HG03378 (cell line): Measurements from ENCODE around the gene SAPCD2.
"Not testable (repeated sequence)": the region's sequence is repeated elsewhere in the genome, so short reads cannot be mapped to it uniquely, and the experiment has no call there.

Experiments
- ATAC-seq: cut with Tn5 transposase; IDR thresholded peaks from one replicate; pipeline ENCODE4 v1.9.1; 2021; ENCODE audit warnings: mild to moderate bottlenecking, moderate library complexity; ENCODE audit not compliant: unreplicated experiment

SAPCD2 gene

DNA sequence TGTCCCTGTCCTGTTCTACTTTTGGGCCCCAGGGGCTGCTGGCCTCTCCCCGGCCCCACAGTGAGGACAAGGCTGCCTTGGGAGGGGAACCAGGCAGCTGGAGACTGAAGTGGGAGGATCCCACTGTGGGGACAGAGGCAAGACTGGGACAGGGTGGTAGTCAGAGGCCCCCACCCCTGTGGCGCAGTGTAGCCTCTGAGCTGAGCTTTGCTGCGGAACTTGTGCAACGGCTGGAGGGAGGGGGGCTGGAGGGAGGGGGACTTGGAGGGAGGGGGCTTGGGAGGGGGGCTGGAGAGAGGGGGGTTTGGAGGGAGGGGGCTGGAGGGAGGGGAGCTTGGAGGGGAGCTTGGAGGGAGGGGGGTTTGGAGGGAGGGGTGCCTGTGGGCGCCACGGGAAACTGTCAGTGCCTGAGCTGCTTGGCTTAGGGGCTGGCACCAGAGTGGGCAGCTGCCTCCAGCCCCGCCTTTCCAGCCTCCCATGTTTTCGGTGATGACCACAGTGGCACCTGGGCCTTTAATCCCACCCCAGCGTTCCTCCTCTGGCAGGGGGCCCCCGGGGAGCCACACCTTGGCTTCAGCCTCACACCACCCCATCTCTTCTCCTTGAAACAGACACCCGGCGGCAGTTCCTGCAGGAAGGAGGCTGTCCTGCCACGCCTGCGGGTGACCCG lies 36.2 kb downstream of the SAPCD2 start:
- ATAC-seq: no peak

DNA sequence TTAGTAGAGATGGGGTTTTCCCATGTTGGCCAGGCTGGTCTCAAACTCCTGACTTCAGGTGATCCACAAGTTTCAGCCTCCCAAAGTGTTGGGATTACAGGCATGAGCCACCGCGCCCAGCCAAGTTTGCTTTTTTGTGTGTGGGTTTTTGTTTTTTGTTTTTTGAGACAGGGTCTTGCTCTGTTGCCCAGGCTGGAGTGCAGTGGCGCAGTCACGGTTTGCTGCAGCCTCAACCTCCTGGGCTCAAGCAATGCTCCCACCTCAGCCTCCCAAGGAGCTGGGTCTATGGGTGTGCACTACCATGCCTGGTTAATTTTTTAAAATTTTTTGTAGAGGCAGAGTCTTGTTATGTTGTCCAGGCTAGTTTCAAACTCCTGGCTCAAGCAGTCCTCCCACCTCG lies 36.9 kb downstream of the SAPCD2 start:
- not testable (repeated sequence) for ATAC-seq

DNA sequence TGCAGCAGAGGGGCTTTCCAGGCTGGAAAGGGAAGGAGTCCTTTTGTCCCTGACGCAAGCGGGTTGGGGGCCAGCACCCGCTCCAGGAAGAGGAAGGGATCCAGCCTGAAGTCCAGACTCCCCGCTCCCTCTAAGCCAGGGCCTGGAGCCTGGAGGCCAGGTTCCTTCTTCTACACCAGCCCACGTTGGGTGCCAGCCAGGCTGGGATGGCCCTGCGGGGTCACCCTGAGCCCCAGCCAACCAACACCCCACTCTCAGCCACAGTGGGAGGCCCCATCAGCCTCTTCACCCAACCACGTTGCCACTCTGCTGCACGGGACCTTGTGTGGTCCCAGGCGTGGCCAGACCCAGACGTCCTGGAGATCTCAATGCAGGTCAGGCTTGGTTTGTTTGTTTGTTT lies 37.5 kb downstream of the SAPCD2 start:
- no peak for ATAC-seq

DNA sequence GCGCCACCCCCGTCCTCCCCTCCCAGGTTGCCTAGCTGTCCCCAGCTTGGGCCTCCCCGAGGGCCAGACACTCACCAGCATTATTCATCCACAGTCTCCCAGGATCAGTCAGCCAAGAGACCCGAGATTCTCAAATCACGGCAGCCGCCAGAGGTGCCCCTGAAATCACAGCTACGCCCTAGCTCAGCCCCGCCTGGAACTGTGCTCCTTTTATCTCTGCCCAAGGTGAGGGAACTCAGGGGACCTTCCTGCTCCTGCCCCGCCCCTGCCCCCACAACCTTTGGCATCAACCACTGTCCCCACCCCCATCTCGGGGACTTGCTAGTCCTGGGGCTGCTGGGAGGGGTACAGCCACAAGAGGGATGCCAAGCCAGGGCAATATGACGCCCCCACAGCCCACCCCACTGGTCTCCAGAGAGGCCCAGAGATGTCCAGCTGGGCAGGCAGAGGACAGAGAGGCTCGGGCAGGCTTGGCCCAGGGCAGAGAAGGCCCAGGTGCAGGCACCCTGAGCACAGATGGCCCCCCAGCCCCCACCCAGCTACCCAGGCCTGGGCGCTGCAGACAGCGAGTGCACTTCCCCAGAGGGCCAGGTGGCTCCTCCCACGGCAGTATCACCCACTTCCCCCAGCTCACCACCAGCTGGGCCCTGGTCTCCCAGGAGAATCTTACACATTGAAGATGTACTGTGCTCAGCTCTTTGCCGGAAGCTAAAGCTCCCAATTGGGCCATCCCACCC lies 38.3 kb downstream of the SAPCD2 start, which contains the start of gene FUT7:
Gene FUT7 (minus strand): TSS at position 185 of the 737 bp plus-strand sequence. CDS start 97 bp downstream, at position 88.
- no peak for ATAC-seq

DNA sequence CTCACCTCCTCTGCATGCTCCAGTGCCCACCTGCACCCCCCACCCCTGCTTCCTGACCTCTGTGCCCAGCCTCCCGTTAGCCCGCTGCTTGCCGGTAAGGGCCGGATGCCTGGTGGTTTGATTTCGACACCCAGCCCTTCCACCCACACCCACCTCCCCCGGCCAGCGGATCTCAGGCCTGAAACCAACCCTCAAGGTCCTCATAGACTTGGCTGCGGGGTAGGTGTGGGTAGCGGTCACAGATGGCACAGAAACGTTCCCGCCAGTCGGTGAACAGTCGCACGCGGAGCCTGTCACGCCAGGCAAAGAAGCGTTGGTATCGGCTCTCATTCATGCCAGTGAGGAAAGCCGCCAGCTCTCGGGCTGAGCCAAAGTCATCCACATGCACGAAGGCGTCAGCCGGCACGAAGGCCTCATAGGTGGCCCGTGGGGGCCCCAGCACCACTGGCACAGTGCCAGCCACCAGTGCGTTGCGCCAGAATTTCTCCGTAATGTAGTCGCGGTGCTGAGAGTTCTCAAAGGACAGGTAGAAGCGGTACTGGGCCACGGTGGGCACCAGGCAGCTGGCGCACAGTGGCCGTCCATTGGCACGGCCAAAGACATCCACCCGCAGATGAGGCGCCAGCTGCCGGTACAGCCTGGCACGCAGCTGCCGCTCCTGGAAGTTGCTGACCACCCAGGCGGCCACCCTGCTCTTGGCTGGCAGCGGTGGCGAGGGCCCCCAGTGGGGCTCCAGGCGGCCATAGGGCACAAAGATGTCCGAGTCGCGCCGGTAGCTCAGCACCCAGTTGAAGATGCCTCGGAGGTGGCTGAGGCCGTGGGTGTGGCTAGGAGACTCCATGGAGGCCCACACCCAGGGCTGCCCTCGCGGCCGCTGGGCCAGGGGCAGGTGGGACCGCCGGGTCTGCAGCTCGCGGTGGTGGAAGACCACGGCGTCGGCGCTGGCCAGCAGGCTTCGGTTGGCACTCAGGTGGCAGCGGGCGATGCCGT lies 39.5 kb downstream of the SAPCD2 start:
- ATAC-seq: no peak

DNA sequence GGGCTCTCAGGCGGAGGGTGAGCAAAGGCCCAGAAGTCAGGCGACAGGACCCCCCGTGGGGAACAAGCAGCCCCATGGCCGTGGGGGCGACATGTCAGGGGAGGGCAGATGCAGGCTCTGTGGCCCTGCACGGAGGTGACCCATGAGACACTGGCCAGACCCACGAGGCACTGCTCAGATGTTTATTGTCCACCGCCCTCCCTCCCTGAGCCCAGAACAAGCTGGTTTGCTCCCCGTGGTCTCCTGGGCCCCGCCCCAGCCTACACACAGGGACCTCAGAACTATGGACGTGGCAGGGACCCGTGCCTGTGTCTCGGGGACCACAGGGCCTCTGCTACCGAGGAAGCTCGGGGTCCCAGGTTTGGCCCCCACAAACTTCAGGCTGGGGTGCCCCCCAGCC lies 40.4 kb downstream of the SAPCD2 start:
- ATAC-seq: no peak

GRCh38 chr9:137029058-137029936 lies 41.1 kb downstream of the SAPCD2 start:
- peak; percentile 36 for ATAC-seq

DNA sequence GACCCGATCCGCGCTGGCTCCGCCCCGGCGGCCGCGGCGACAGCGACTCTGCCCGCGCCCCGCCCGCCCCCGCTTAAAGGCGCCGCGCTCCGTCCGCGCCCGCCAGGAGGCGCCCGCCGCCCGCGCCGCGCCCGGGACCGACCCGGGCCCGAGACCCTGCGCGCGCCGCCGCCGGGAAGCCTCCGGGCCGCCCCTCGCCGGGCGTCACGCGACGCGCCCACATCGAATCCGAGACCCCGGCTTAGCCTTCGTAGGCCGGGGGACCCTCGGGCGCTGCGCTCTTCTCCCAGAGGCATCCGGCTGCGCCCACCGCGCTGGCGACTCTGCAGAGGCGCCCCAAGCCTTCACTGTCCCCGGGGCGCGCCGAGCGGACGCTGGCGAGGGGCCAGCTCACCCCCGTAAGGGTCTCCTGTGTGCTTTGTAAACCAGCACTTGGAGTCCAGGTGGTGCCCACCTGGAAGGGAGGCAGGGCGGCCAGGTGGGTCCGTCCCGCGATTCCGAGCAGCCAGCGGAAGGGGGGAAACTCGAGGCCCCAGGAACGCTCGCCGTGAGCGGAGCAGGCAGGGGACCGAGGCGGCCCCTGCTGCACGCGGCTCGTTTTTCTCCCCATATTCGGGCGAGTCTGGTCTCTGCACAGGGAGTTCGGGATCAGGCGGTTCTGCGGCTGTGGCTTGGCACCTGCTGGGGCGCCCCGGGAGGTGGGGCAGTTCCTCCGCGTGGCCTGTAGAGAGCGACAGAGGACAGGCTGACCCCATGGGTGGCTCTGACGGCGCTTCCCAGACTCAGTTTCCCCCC lies 41.9 kb downstream of the SAPCD2 start:
- ATAC-seq: no peak

- ATAC-seq: no peak
These were observed 42.7 kb downstream of the SAPCD2 start, which contains the start of gene ABCA2 for GRCh38 chr9:137027369-137028262. Gene ABCA2, minus strand, starts transcription at chr9:137028237. Its CDS starts 97 bp downstream, at chr9:137028140.

DNA sequence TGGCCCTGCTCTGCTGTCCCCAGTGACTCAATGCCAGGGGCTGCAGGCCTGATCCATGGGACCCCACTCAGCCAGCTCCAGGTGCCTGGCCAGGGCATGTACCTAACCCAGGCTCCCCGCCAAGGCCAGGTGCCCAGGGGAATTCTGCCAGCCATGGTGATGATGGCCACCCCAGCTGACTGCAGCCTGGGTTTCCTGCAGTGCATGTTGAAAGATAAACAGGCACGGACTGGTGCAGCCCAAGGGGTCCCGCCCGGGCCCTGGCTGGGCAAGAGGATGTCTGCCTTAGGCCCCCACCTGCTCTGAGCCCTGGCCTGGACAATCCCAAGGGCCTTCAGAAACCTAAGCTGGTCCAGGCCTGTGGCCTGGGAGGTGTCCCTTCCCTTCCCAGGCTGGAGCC lies 43.5 kb downstream of the SAPCD2 start:
- ATAC-seq: no peak

- no peak for ATAC-seq
These were observed 44.0 kb downstream of the SAPCD2 start for GRCh38 chr9:137026384-137026783.

GRCh38 chr9:137025517-137025966 lies 44.8 kb downstream of the SAPCD2 start:
- no peak for ATAC-seq

- no peak for ATAC-seq
These were observed 46.8 kb downstream of the SAPCD2 start for GRCh38 chr9:137023583-137023991.

DNA sequence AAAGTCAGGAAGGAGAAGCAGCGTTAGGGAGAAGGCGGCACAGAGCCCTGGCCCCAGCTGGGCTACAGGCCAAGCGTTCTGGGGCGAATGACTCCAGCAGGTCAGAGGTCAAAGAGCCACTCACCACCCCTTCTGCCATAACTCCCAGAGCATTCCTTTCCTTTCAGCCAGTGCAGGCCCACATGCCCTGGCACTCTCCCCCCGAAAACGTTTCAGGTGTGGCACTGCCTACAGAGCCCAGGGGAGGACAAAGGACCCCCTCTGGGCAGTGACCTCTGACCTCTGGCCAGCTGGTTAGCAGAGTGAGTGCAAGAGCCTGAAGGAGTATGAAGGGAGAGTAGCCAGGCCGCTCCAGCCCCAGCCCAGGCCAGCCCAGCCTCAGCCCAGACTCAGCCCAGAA lies 47.2 kb downstream of the SAPCD2 start:
- no peak for ATAC-seq

- no peak for ATAC-seq
These were observed 47.7 kb downstream of the SAPCD2 start for GRCh38 chr9:137022662-137023008.

- no peak for ATAC-seq
These were observed 48.2 kb downstream of the SAPCD2 start for GRCh38 chr9:137021979-137022661.

DNA sequence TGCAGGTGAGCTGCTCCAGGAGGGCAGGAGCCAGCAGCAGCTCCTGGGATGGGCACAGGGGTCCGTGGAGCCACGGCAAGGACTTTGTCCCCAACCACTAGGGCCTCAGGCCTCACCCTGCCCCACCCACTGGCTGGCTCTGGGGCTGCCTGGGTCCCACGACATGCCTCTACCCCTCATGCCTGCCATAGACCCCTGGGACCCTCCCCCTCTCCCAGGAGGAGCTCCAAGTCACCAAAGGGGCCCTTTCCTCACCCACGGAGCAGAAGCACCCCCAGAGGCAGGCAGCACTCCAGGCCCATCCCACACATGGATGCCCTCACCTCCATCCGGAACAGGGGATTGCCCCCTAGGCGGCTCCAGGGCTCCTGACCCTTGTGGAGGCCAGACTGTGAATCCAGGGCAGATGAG lies 48.8 kb downstream of the SAPCD2 start:
- ATAC-seq: no peak
